Measurements from ENCODE around the gene ACACB.

DNA sequence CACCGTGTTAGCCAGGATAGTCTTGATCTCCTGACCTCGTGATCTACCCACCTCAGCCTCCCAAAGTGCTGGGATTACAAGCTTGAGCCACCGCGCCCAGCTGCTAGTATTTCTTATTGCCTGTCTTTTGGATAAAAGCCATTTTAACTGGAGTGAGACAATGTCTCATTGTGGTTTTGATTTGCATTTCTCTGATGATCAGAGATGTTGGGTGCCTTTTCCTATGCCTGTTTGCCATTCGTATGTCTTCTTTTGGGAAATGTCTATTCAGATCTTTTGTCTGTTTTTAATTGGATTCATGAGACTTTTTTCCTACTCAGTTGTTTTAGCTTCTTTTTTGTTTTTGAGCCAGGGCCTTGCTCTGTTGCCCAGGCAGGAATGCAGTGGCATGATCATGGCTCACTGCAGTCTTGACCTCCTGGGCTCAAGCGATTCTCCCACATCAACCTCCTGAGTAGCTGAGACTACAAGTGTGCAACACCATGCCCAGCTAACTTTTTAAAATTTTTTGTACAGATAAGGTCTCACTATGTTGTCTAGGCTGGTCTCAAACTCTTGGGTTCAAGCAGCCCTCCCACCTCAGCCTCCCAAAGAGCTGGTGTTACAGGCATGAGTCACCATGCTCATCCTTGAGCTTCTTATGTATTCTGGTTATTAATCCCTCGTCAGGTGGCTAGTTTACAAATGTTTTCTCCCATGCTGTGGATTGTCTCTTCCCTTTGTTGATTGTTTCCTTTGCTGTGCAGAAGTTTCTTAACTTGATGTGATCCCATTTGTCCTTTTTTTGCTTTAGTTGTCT is 65.9 kb downstream of the ACACB start:
- TF ChIP-seq, protein P1, sequence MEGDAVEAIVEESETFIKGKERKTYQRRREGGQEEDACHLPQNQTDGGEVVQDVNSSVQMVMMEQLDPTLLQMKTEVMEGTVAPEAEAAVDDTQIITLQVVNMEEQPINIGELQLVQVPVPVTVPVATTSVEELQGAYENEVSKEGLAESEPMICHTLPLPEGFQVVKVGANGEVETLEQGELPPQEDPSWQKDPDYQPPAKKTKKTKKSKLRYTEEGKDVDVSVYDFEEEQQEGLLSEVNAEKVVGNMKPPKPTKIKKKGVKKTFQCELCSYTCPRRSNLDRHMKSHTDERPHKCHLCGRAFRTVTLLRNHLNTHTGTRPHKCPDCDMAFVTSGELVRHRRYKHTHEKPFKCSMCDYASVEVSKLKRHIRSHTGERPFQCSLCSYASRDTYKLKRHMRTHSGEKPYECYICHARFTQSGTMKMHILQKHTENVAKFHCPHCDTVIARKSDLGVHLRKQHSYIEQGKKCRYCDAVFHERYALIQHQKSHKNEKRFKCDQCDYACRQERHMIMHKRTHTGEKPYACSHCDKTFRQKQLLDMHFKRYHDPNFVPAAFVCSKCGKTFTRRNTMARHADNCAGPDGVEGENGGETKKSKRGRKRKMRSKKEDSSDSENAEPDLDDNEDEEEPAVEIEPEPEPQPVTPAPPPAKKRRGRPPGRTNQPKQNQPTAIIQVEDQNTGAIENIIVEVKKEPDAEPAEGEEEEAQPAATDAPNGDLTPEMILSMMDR (conservative IDR thresholded peaks at IDR 0.05; ENCODE audit: low read depth in 2 of 2) = no peak
- TF ChIP-seq EZH2 (IDR thresholded peaks at IDR 0.05; ENCODE audit: low read depth, unreplicated experiment) = no peak
- no peak for TF ChIP-seq EZH2phosphoT487 (IDR thresholded peaks at IDR 0.05; ENCODE audit: unreplicated experiment)
- TF ChIP-seq CREB1 (CRISPR knock-in tag; IDR thresholded peaks at IDR 0.05; ENCODE audit: low read depth) = no peak
- TF ChIP-seq NANOG (IDR thresholded peaks at IDR 0.05; ENCODE audit: borderline replicate concordance) = no peak
- TF ChIP-seq, protein P2, sequence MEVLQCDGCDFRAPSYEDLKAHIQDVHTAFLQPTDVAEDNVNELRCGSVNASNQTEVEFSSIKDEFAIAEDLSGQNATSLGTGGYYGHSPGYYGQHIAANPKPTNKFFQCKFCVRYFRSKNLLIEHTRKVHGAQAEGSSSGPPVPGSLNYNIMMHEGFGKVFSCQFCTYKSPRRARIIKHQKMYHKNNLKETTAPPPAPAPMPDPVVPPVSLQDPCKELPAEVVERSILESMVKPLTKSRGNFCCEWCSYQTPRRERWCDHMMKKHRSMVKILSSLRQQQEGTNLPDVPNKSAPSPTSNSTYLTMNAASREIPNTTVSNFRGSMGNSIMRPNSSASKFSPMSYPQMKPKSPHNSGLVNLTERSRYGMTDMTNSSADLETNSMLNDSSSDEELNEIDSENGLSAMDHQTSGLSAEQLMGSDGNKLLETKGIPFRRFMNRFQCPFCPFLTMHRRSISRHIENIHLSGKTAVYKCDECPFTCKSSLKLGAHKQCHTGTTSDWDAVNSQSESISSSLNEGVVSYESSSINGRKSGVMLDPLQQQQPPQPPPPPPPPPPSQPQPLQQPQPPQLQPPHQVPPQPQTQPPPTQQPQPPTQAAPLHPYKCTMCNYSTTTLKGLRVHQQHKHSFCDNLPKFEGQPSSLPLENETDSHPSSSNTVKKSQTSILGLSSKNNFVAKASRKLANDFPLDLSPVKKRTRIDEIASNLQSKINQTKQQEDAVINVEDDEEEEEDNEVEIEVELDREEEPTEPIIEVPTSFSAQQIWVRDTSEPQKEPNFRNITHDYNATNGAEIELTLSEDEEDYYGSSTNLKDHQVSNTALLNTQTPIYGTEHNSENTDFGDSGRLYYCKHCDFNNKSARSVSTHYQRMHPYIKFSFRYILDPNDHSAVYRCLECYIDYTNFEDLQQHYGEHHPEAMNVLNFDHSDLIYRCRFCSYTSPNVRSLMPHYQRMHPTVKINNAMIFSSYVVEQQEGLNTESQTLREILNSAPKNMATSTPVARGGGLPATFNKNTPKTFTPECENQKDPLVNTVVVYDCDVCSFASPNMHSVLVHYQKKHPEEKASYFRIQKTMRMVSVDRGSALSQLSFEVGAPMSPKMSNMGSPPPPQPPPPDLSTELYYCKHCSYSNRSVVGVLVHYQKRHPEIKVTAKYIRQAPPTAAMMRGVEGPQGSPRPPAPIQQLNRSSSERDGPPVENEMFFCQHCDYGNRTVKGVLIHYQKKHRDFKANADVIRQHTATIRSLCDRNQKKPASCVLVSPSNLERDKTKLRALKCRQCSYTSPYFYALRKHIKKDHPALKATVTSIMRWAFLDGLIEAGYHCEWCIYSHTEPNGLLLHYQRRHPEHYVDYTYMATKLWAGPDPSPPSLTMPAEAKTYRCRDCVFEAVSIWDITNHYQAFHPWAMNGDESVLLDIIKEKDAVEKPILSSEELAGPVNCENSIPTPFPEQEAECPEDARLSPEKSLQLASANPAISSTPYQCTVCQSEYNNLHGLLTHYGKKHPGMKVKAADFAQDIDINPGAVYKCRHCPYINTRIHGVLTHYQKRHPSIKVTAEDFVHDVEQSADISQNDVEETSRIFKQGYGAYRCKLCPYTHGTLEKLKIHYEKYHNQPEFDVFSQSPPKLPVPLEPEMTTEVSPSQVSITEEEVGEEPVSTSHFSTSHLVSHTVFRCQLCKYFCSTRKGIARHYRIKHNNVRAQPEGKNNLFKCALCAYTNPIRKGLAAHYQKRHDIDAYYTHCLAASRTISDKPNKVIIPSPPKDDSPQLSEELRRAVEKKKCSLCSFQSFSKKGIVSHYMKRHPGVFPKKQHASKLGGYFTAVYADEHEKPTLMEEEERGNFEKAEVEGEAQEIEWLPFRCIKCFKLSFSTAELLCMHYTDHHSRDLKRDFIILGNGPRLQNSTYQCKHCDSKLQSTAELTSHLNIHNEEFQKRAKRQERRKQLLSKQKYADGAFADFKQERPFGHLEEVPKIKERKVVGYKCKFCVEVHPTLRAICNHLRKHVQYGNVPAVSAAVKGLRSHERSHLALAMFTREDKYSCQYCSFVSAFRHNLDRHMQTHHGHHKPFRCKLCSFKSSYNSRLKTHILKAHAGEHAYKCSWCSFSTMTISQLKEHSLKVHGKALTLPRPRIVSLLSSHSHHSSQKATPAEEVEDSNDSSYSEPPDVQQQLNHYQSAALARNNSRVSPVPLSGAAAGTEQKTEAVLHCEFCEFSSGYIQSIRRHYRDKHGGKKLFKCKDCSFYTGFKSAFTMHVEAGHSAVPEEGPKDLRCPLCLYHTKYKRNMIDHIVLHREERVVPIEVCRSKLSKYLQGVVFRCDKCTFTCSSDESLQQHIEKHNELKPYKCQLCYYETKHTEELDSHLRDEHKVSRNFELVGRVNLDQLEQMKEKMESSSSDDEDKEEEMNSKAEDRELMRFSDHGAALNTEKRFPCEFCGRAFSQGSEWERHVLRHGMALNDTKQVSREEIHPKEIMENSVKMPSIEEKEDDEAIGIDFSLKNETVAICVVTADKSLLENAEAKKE (CRISPR knock-in tag; IDR thresholded peaks at IDR 0.05) = no peak
- TF ChIP-seq, protein P3, sequence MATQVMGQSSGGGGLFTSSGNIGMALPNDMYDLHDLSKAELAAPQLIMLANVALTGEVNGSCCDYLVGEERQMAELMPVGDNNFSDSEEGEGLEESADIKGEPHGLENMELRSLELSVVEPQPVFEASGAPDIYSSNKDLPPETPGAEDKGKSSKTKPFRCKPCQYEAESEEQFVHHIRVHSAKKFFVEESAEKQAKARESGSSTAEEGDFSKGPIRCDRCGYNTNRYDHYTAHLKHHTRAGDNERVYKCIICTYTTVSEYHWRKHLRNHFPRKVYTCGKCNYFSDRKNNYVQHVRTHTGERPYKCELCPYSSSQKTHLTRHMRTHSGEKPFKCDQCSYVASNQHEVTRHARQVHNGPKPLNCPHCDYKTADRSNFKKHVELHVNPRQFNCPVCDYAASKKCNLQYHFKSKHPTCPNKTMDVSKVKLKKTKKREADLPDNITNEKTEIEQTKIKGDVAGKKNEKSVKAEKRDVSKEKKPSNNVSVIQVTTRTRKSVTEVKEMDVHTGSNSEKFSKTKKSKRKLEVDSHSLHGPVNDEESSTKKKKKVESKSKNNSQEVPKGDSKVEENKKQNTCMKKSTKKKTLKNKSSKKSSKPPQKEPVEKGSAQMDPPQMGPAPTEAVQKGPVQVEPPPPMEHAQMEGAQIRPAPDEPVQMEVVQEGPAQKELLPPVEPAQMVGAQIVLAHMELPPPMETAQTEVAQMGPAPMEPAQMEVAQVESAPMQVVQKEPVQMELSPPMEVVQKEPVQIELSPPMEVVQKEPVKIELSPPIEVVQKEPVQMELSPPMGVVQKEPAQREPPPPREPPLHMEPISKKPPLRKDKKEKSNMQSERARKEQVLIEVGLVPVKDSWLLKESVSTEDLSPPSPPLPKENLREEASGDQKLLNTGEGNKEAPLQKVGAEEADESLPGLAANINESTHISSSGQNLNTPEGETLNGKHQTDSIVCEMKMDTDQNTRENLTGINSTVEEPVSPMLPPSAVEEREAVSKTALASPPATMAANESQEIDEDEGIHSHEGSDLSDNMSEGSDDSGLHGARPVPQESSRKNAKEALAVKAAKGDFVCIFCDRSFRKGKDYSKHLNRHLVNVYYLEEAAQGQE (IDR thresholded peaks at IDR 0.05; ENCODE audit: unreplicated experiment) = no peak
- TF ChIP-seq ZNF114 (CRISPR knock-in tag; IDR thresholded peaks at IDR 0.05) = no peak

Measured in GM23338 (cell line).